ENCODE results near the gene SLC6A7.

The SLC6A7 gene

DNA sequence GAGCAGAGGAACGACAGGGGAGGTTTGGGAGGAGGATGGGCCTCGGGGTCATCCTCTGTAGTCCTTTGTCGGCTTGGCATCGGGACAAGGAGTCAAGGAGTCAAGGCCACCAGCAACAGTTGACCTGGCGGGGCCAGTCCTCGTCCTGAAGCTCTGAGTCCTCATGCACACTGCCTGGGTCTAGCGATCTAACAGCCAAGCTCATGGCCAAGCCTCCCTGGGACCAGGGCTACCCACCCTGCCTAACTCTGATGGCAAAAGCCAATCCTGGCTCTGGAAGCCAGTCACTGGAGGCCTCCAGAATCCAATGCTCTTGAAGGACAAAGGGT is 49.9 kb downstream of the SLC6A7 start:
- DNase-seq (ENCODE audit: extremely low spot score): no peak
- CTCF ChIA-PET: interaction anchor here (1.3 kb wide), 1 partner anchor 46 kb away, joined by 3 read pairs; no protein-coding TSS in a partner anchor
- TF ChIP-seq, protein P1, sequence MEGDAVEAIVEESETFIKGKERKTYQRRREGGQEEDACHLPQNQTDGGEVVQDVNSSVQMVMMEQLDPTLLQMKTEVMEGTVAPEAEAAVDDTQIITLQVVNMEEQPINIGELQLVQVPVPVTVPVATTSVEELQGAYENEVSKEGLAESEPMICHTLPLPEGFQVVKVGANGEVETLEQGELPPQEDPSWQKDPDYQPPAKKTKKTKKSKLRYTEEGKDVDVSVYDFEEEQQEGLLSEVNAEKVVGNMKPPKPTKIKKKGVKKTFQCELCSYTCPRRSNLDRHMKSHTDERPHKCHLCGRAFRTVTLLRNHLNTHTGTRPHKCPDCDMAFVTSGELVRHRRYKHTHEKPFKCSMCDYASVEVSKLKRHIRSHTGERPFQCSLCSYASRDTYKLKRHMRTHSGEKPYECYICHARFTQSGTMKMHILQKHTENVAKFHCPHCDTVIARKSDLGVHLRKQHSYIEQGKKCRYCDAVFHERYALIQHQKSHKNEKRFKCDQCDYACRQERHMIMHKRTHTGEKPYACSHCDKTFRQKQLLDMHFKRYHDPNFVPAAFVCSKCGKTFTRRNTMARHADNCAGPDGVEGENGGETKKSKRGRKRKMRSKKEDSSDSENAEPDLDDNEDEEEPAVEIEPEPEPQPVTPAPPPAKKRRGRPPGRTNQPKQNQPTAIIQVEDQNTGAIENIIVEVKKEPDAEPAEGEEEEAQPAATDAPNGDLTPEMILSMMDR (IDR thresholded peaks at IDR 0.05; ENCODE audit: control extremely low read depth, extremely low read depth, low read depth, missing control alignments): no peak
- POLR2A ChIA-PET: no interaction called here

DNA sequence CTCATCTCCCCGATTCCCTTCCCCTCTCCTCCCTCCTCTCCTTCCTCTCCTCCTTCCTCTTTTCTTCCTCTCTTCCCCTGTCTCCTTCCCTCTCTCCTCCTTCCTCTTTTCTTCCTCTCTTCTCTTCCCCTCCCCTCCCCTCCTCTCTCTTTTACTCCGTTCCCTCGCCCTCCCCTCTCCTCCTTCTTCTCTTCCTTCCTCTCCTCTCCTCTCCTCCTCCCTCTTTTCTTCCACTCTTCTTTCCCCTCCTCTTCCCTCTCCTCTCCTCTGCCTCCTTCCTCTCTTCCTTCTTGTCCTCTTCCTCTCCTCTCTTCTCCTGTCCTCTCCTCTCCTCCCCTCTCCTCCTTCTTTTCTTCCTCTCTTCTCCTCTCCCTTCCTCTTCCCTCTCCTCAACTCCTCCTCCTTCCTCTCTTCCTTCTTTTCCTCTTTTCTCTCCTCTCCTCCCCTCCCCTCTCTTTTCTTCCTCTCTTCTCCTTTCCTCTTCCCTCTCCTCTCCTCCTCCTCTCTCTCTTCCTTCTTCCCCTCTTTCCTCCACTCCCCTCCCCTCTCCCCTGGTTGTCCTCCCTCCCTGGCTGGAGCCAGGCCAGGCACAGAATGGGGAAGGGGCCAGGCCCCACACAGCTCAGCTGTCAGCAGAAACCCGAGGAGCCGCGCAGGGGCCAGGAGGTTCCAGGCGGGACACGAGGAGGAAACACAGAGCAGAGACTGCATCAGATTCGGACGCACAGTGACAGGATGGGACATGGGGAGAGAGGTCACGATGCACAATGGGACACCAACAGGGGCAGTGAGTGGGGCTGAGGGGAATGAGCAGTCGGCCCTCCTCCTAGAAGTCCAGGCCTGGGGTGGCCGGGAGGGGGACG is 51.7 kb downstream of the SLC6A7 start:
- TF ChIP-seq, protein P1 (IDR thresholded peaks at IDR 0.05; ENCODE audit: control extremely low read depth, extremely low read depth, low read depth, missing control alignments): no peak
- POLR2A ChIA-PET: no interaction called here
- no peak for DNase-seq (ENCODE audit: extremely low spot score)
- CTCF ChIA-PET: no interaction called here

DNA sequence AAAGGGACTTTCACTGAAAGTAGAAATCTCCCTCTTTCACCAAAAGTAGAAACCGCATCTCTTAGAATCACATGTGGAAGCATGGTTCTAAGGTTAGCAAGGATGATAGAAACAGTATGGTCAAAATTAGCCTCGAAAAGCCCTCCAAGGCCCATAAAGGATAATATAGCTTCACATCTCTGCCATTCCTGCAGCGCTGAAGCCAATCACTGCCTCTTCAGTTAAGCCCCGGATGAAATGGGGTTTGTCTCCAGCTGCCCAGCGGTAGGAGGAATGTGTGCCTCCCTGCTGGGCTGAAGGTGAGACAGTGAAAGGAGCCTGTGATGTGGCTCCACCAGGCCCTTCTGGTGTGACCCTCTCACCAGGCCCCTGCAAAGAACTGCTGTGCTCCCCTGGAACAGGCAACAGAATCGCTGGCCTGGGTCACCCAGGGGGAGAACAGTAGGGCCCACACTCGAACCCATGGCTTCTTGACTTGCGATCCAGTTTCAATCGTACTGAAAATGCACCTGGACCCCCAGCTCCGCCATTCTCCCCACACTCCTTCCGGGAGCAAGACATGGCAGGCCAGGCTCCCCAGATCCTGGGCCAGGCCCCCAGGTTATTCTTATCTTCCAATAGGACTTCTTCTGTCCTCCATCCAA is 52.5 kb downstream of the SLC6A7 start:
- ChIA-PET CTCF (no interaction called here), POLR2A (no interaction called here)
- TF ChIP-seq, protein P1 (IDR thresholded peaks at IDR 0.05; ENCODE audit: control extremely low read depth, extremely low read depth, low read depth, missing control alignments): no peak
- no peak for DNase-seq (ENCODE audit: extremely low spot score)

DNA sequence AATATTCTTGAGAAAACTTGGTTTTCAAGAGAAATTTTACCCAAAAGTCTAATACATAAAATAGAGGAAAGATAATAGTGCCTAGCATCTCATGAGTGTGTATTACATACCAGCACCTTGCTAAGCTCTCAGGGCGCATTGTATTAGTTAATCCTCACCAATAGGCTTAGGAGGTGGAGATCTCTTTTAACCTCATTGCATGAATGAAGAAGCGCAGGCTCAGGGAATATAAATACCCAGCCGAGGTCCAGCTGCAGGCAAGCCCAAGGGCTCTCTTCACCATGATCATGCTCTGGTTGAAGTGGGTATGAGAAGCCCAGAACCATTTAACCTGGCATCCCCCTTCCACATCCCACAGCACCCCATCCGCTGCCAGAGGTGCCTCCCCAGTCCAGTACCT is 53.7 kb downstream of the SLC6A7 start:
- CTCF ChIA-PET: no interaction called here
- TF ChIP-seq, protein P1 (IDR thresholded peaks at IDR 0.05; ENCODE audit: control extremely low read depth, extremely low read depth, low read depth, missing control alignments): no peak
- DNase-seq (ENCODE audit: extremely low spot score): no peak
- POLR2A ChIA-PET: no interaction called here

DNA sequence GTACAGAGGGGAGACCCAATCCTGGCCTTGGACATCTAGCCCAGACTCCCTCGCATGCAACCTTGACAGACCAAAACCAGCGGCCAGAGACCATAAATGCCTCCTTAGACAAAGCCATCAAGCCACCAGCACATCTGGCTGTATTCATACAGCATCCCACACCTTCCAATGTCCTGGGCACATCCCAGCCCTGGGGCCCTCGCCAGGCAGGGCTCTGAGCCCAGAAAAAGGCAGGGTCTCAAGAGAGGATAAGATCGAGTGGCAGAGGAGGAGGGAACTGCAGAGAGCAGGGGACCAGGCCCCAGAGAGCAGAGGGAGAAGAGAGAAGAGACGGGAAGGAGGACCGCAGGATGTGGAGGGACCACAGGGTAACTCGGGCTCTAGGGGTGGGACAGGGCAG is 54.3 kb downstream of the SLC6A7 start:
- ChIA-PET POLR2A (no interaction called here), CTCF (no interaction called here)
- TF ChIP-seq, protein P1 (IDR thresholded peaks at IDR 0.05; ENCODE audit: control extremely low read depth, extremely low read depth, low read depth, missing control alignments): no peak
- DNase-seq (ENCODE audit: extremely low spot score): no peak

DNA sequence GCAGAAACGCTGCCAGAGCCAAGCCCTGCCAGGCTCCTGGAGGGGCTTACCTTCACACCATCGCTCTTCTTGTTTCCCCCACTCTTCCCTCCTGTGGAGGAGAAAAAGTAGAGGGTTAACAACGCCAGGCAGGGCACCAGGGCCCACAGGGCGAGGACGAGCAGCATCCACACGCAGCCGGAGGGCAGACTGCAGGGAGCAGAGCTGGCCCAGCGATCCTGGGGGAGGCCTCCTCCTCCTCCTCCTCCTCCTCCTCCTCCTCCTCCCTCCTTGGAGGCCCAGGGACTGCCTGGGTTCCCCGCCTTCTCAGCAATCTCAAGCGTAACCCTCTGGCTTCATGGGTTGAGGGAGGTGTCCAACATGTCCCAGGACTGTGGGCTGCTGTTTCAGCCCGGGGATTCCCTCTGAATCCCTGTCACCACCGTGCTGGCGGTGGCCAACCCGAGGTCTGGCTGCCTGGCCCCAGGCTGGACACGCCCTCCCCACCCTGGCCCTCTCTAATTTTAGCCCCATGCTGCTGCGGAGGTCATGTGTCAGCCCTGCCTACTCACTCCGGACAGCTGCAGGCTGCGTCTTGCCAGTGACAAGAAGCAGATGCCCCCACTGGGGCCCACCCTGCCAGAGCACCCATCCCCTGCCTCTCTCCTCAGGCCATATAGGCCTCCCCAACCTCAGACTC is 55.4 kb downstream of the SLC6A7 start:
- ChIA-PET POLR2A (no interaction called here), CTCF (no interaction called here)
- no peak for DNase-seq (ENCODE audit: extremely low spot score)

More for the DNA sequence above, 55.4 kb downstream of the SLC6A7 start:
- TF ChIP-seq, protein P1 (IDR thresholded peaks at IDR 0.05; ENCODE audit: control extremely low read depth, extremely low read depth, low read depth, missing control alignments): no peak

Data from GM10248 (cell line).